GM12878 (cell line): ENCODE data around the gene NFE2. TPM values are rescaled to one million over a fixed set of nuclear protein-coding genes. Genes with fewer than 3 reads are reported as not detected.

Source experiments
- ATAC-seq: fragments of 200-7000 bp; cut with Tn5 transposase; 3 replicates; pipeline ENCODE4 v1.9.1; 2020; ENCODE audit warnings: mild to moderate bottlenecking, moderate library complexity
- BruUV-seq: library from RNA; stranded (reverse); fragments of 400-500 nt; replicated peaks from 2 replicates; lab custom pipeline; 2021; lab: Mats Ljungman, UMichigan
- CTCF ChIA-PET: fragments of 300-600 bp; sonication (Branson Sonifier 250); formaldehyde crosslinking; extraction: SDS; loops from one replicate; lab custom pipeline; 2021; ENCODE audit warnings: inconsistent platforms; lab: Yijun Ruan, JAX
- POLR2A ChIA-PET: fragments of 350-600 bp; formaldehyde crosslinking; extraction: SDS; loops from one replicate; lab custom pipeline; 2021; ENCODE audit warnings: inconsistent platforms; lab: Charles Lee
- RAD21 ChIA-PET: fragments of 300-600 bp; sonication (Branson Sonifier 250); formaldehyde crosslinking; loops from one replicate; lab custom pipeline; 2023; ENCODE audit warnings: antibody characterized with exemption; ENCODE audit not compliant: unreplicated experiment; lab: Charles Lee
- SMC1A ChIA-PET: fragments of 300-600 bp; sonication (Branson Sonifier 250); formaldehyde crosslinking; loops from one replicate; lab custom pipeline; 2023; ENCODE audit not compliant: unreplicated experiment, uncharacterized antibody; lab: Charles Lee
- DNase-seq: peaks from one replicate; pipeline ENCODE4 v3.0.0-alpha.2; 2011; ENCODE audit warnings: low read depth, low spot score
- FAIRE-seq: peaks from 3 replicates; lab custom pipeline; 2011; peaks lifted over from hg19 to GRCh38; lab: Jason Lieb, UNC
- H2AFZ ChIP-seq: 2 replicates; pipeline ENCODE4 v1.6.0; 2011; ENCODE audit warnings: low read depth, low read length, control low read depth; ENCODE audit not compliant: control insufficient read depth
- H3K27ac ChIP-seq: 2 replicates; pipeline ENCODE4 v1.5.1; 2011; ENCODE audit warnings: control low read depth; ENCODE audit not compliant: control insufficient read depth, insufficient read depth
- H3K27me3 ChIP-seq, 2 experiments: replicated peaks in 1 of 2; 2 replicates each; pipeline versions ENCODE4 v1.6.0 to v1.6.1; 2011; ENCODE audit warnings: low read length in 1 of 2; ENCODE audit not compliant: control insufficient read depth in 2 of 2, insufficient read depth in 2 of 2
- H3K36me3 ChIP-seq, 2 experiments: 2 replicates each; pipeline ENCODE4 v1.5.1; 2011; ENCODE audit warnings: low read length in 1 of 2; ENCODE audit not compliant: control insufficient read depth in 2 of 2, insufficient read depth in 2 of 2
- H3K4me1 ChIP-seq: 2 replicates; pipeline ENCODE4 v1.6.1; 2011; ENCODE audit warnings: mild to moderate bottlenecking, low read length, moderate library complexity, mixed read lengths; ENCODE audit not compliant: control insufficient read depth, insufficient read depth
- H3K4me2 ChIP-seq: 2 replicates; pipeline ENCODE4 v1.6.0; 2011; ENCODE audit warnings: control low read depth; ENCODE audit not compliant: control insufficient read depth, insufficient read depth
- H3K4me3 ChIP-seq: fragments of 200-600 bp; sonication (generic); 2 replicates; pipeline ENCODE4 v1.5.1; 2016
- H3K79me2 ChIP-seq: 2 replicates; pipeline ENCODE4 v1.6.0; 2011; ENCODE audit warnings: low read length; ENCODE audit not compliant: control insufficient read depth, insufficient read depth
- H3K9ac ChIP-seq: 2 replicates; pipeline ENCODE4 v1.8.0; 2011; ENCODE audit warnings: low read length, control low read depth, mixed read lengths; ENCODE audit not compliant: control insufficient read depth, insufficient read depth
- H3K9me3 ChIP-seq: replicated peaks from 3 replicates; pipeline ENCODE4 v1.5.1; 2011; ENCODE audit warnings: mild to moderate bottlenecking, low read length; ENCODE audit not compliant: control insufficient read depth, insufficient read depth
- H4K20me1 ChIP-seq: 2 replicates; pipeline ENCODE4 v1.6.0; 2011; ENCODE audit not compliant: control insufficient read depth, insufficient read depth
- GATAD2B ChIP-seq: fragments of 450-650 bp; conservative IDR thresholded peaks from 2 replicates; pipeline ENCODE4 v1.6.1; 2017; ENCODE audit warnings: low read depth, mild to moderate bottlenecking, moderate library complexity
- NBN ChIP-seq: fragments of 450-650 bp; IDR thresholded peaks from 2 replicates; pipeline ENCODE4 v1.6.1; 2016
- NR2C1 ChIP-seq: fragments of 450-650 bp; IDR thresholded peaks from 2 replicates; pipeline ENCODE4 v1.6.1; 2017; ENCODE audit warnings: antibody characterized with exemption, mild to moderate bottlenecking, moderate library complexity
- PRDM15 ChIP-seq: fragments of 450-650 bp; formaldehyde crosslinking; IDR thresholded peaks from 2 replicates; pipeline ENCODE4 v1.4.0; 2020; ENCODE audit warnings: mild to moderate bottlenecking, moderate library complexity
- RB1 ChIP-seq: fragments of 450-650 bp; formaldehyde crosslinking; IDR thresholded peaks from 2 replicates; pipeline ENCODE4 v1.6.1; 2017; ENCODE audit warnings: mild to moderate bottlenecking, borderline replicate concordance
- ZNF24 ChIP-seq: fragments of 450-650 bp; IDR thresholded peaks from 2 replicates; pipeline ENCODE4 v1.6.1; 2017; ENCODE audit warnings: antibody characterized with exemption, mild to moderate bottlenecking
- WGBS: methylation state at CpG from one replicate; pipeline ENCODE4 v1.1.6; 2016; ENCODE audit warnings: low lambda C conversion rate; ENCODE audit not compliant: insufficient replicate concordance, insufficient coverage; ENCODE audit errors: missing lambda C conversion rate; 5-methylcytosine and 5-hydroxymethylcytosine counted together
- in situ Hi-C: fragments of 300-500 bp; cut with MboI; formaldehyde crosslinking; loops from 9 replicates; pipeline ENCODE4 v1.14.3; 2018; ENCODE audit warnings: mixed read lengths
- intact Hi-C: fragments of 100-400 bp; cut with micrococcal nuclease; formaldehyde crosslinking; loops from one replicate; pipeline ENCODE4 v1.14.2; 2022; ENCODE audit not compliant: unreplicated experiment
- polyA plus RNA-seq, 11 experiments: library from polyadenylated mRNA; depleted of rRNA in 4 of 11; unstranded in 6 of 11; stranded (reverse) in 5 of 11; fragments of >200 nt; fragmentation: Nextera tagmentation in 4 of 11; fragmentation: Illumina TruSeq in 1 of 11; extraction: Ambion mirVana in 4 of 11; extraction: Trizol in 1 of 11; gene quantifications; 1 replicate in 1 of 11; 2 replicates in 10 of 11; pipeline versions ENCODE4 v1.2.1 to v1.2.3, GENCODE V29; 2011 to 2016; ENCODE audit warnings: inconsistent platforms in 2 of 11, missing spikeins in 2 of 11, low read depth in 1 of 11
- total RNA-seq, 4 experiments: library from RNA; depleted of rRNA in 3 of 4; stranded (reverse); fragments of >200 nt in 3 of 4; fragmentation: Illumina TruSeq in 1 of 4; extraction: Trizol in 1 of 4; gene quantifications; 2 replicates each; pipeline versions ENCODE4 v1.2.1 to v1.2.3, GENCODE V29; 2013 to 2021
- TF ChIP-seq, protein P1 (sequence below): IDR thresholded peaks from 2 replicates; pipeline ENCODE4 v1.6.1; 2012; ENCODE audit warnings: low read depth, low read length, improper control_type of control experiment

The NFE2 gene
- total and polyA plus RNA-seq, 10 of the 15 experiments (the other 5 are each of a cell fraction or from before 2014, with no cell fraction given), result 0.06 to 0.28 TPM; not detected in 8

- DNase-seq (no peak), FAIRE-seq (no peak), ATAC-seq (no peak)
- no peaks in the 10 kb centered on the region for H3K36me3 ChIP-seq
- SMC1A ChIA-PET, result no interaction called here
- RAD21 ChIA-PET, result no interaction called here
- no peaks in the 10 kb centered on the region for H4K20me1 ChIP-seq
- H3K27ac ChIP-seq, result no peak overlapping the region
- H3K9me3 ChIP-seq, result no peaks in the 10 kb centered on the region
- intact Hi-C loops (no loop called here), in situ Hi-C loops (no loop called here)
- peaks cover 14 to 29% of the 10 kb centered on the region in 2 experiments for H3K27me3 ChIP-seq
- POLR2A ChIA-PET, result no interaction called here
- no TSS peak for BruUV-seq
- CTCF ChIA-PET, result no interaction called here
- H3K9ac ChIP-seq, result no peak overlapping the region
- 0 out of 2 replicates have a peak, but pooled peaks cover 3% of the 10 kb centered on the region for H3K4me1 ChIP-seq
- TF ChIP-seq GATAD2B (no peak), NR2C1 (no peak)
- no peak overlapping the region for H3K4me2 ChIP-seq
- H3K4me3 ChIP-seq, result no peak overlapping the region
- no peak overlapping the region for H2AFZ ChIP-seq
- no peaks in the 10 kb centered on the region for H3K79me2 ChIP-seq
Observed at GRCh38 chr12:54303640-54304039, 2.8 kb upstream of the NFE2 start.

- intact Hi-C loops (no loop called here), in situ Hi-C loops (no loop called here)
- Histone ChIP-seq H3K27ac (no peak overlapping the region), H2AFZ (no peak overlapping the region), H3K4me2 (no peak overlapping the region), H4K20me1 (no peaks in the 10 kb centered on the region), H3K27me3 (peaks cover 12 to 29% of the 10 kb centered on the region in 2 experiments), H3K4me3 (no peak overlapping the region), H3K4me1 (0 out of 2 replicates have a peak, but pooled peaks cover 3% of the 10 kb centered on the region), H3K79me2 (no peaks in the 10 kb centered on the region), H3K36me3 (no peaks in the 10 kb centered on the region), H3K9me3 (no peaks in the 10 kb centered on the region), H3K9ac (no peak overlapping the region)
- DNase-seq (no peak), ATAC-seq (no peak), FAIRE-seq (no peak)
- CTCF ChIA-PET, result interaction anchor here (0.6 to 1.9 kb wide), 7 partner anchors 9 to 94 kb away, joined by 3 to 7 read pairs (median 3); partner anchors contain the start of gene COPZ1
- no TSS peak for BruUV-seq
- SMC1A ChIA-PET, result no interaction called here
- 92% methylated on average over 1 of the region's 1 CpG for WGBS
- POLR2A ChIA-PET, result no interaction called here
- RAD21 ChIA-PET, result interaction anchor here (0.6 kb wide), 1 partner anchor 21 kb away, joined by 4 read pairs; no protein-coding TSS in a partner anchor
- TF ChIP-seq ZNF24 (no peak), RB1 (no peak), PRDM15 (CRISPR knock-in tag) (no peak), NBN (no peak)
- TF ChIP-seq, protein P1, sequence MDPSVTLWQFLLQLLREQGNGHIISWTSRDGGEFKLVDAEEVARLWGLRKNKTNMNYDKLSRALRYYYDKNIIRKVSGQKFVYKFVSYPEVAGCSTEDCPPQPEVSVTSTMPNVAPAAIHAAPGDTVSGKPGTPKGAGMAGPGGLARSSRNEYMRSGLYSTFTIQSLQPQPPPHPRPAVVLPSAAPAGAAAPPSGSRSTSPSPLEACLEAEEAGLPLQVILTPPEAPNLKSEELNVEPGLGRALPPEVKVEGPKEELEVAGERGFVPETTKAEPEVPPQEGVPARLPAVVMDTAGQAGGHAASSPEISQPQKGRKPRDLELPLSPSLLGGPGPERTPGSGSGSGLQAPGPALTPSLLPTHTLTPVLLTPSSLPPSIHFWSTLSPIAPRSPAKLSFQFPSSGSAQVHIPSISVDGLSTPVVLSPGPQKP, result no peak
Observed at GRCh38 chr12:54301428-54302048, 723 bp upstream of the NFE2 start.
